ENCODE measurements around the gene CYP2C18. TPM values are rescaled to one million over a fixed set of nuclear protein-coding genes. Genes with fewer than 3 reads are reported as not detected.

The CYP2C18 gene
- total and polyA plus RNA-seq, 2 of the 13 experiments (the other 11 are each of a cell fraction or from before 2014, with no cell fraction given), result 0.07 TPM; not detected in 1

- no peak for TF ChIP-seq TFE3 (CRISPR knock-in tag; IDR thresholded peaks at IDR 0.05)
- TF ChIP-seq FOXC1 (CRISPR knock-in tag; IDR thresholded peaks at IDR 0.05; ENCODE audit: borderline replicate concordance), result no peak
- no peak for TF ChIP-seq BRF2 (CRISPR knock-in tag; IDR thresholded peaks at IDR 0.05)
Observed at GRCh38 chr10:94735197-94735596, 51.7 kb downstream of the CYP2C18 start (continued).

GRCh38 chr10:94738588-94738987, 55.1 kb downstream of the CYP2C18 start:
- 0% methylated on average over 2 of the region's 2 CpGs for WGBS (ENCODE audit: low lambda C conversion rate)
- Histone ChIP-seq H3K4me1 (ENCODE audit: insufficient read depth, low read length) (no peaks in the 10 kb centered on the region), H3K9me3 (ENCODE audit: low read length) (peaks cover 5% of the 10 kb centered on the region; the same call in 1 of the 2 replicates), H3K27ac (ENCODE audit: extremely low read length, insufficient read depth, low read length) (no peak overlapping the region), H3K9ac (ENCODE audit: insufficient read depth, low read depth, low read length) (no peak overlapping the region), H3K36me3 (replicated peaks in 1 of 2; ENCODE audit: control insufficient read depth in 1 of 2, insufficient read depth in 2 of 2, low read length in 2 of 2) (no peaks in the 10 kb centered on the region), H3K4me3 (replicated peaks in 1 of 3; ENCODE audit: insufficient read depth in 1 of 3, low read depth in 2 of 3, low read length in 3 of 3) (no peak overlapping the region), H2AFZ (ENCODE audit: low read length) (no peak overlapping the region), H4K20me1 (ENCODE audit: insufficient read depth, low read length) (no peaks in the 10 kb centered on the region), H3K27me3 (ENCODE audit: control insufficient read depth in 1 of 2, insufficient read depth in 2 of 2, low read length in 2 of 2) (no peaks in the 10 kb centered on the region), H3K79me2 (ENCODE audit: insufficient read depth, low read length) (no peaks in the 10 kb centered on the region), H3K4me2 (ENCODE audit: low read depth, low read length) (no peak overlapping the region)
- CTCF ChIA-PET (ENCODE audit: low intra/inter-chr PET ratio, low total read pairs), result no interaction called here
- intact Hi-C loops (cut with micrococcal nuclease; ENCODE audit: unreplicated experiment) (no loop called here), in situ Hi-C loops (cut with HindIII; ENCODE audit: extremely low pct_ligation_motif_present, low pct_unique_long_range_greater_than_20kb) (no loop called here)
- ATAC-seq (no peak), DNase-seq (ENCODE audit: low spot score) (no peak), FAIRE-seq (no peak)
- BruUV-seq (replicated peaks), result no TSS peak
- POLR2A ChIA-PET, result no interaction called here
- TF ChIP-seq BCLAF1 (IDR thresholded peaks at IDR 0.05) (no peak), CREM (IDR thresholded peaks at IDR 0.05) (no peak), CREM (CRISPR knock-in tag; IDR thresholded peaks at IDR 0.05) (no peak), SMYD3 (CRISPR knock-in tag; IDR thresholded peaks at IDR 0.05) (no peak), ZNF260 (CRISPR knock-in tag; IDR thresholded peaks at IDR 0.05; ENCODE audit: borderline replicate concordance, low read depth) (no peak), RBAK (CRISPR knock-in tag; IDR thresholded peaks at IDR 0.05) (no peak), ZGPAT (CRISPR knock-in tag; IDR thresholded peaks at IDR 0.05) (no peak), RCOR2 (CRISPR knock-in tag; IDR thresholded peaks at IDR 0.05) (no peak), ZSCAN20 (CRISPR knock-in tag; IDR thresholded peaks at IDR 0.05; ENCODE audit: borderline replicate concordance) (no peak), ZNF720 (CRISPR knock-in tag; IDR thresholded peaks at IDR 0.05) (no peak), ZNF510 (CRISPR knock-in tag; IDR thresholded peaks at IDR 0.05; ENCODE audit: low read depth) (no peak), MAFG (CRISPR knock-in tag; IDR thresholded peaks at IDR 0.05) (no peak), KDM6A (CRISPR knock-in tag; IDR thresholded peaks at IDR 0.05; ENCODE audit: low read depth) (no peak), IKZF5 (CRISPR knock-in tag; IDR thresholded peaks at IDR 0.05) (no peak), ZNF570 (CRISPR knock-in tag; IDR thresholded peaks at IDR 0.05; ENCODE audit: borderline replicate concordance) (no peak)
